Measurements from ENCODE around the gene EPHA1.
A peak's percentile ranks its signal among the peaks of the same experiment; 100 is the strongest.
"Not testable (repeated sequence)": the region's sequence is repeated elsewhere in the genome, so short reads cannot be mapped to it uniquely, and the experiment has no call there.

EPHA1 gene

GRCh38 chr7:143407287-143408251, 1.1 kb downstream of the EPHA1 start:
- CTCF ChIA-PET: interaction anchor here (0.8 to 6.4 kb wide), 17 partner anchors 9 to 394 kb away, joined by 3 to 40 read pairs (median 4); no protein-coding TSS in a partner anchor
- H3K27me3 ChIP-seq (replicated peaks in 2 of 5; ENCODE audit: control insufficient read depth in 4 of 5, insufficient read depth in 5 of 5, low read length in 4 of 5): no peaks in the 10 kb centered on the region
- POLR2A ChIA-PET: interaction anchor here (1.0 to 2.4 kb wide), 3 partner anchors 13 to 28 kb away, joined by 4 to 6 read pairs (median 6); no protein-coding TSS in a partner anchor
- peaks cover 27 to 69% (median 53%) of the 10 kb centered on the region in 4 experiments for H3K4me1 ChIP-seq (ENCODE audit: control extremely low read depth in 1 of 4, control insufficient read depth in 4 of 4, insufficient read depth in 4 of 4, low read length in 3 of 4)
- WGBS (ENCODE audit: insufficient coverage): 6% methylated on average over 10 of the region's 13 CpGs
- H3K4me3 ChIP-seq (ENCODE audit: control insufficient read depth in 1 of 7, extremely low read depth in 1 of 7, insufficient read depth in 4 of 7, low read depth in 2 of 7, low read length in 6 of 7): peak overlapping the region in 5 of 7 experiments; percentile 45 to 73 (median 68)
- H3K27ac ChIP-seq (ENCODE audit: insufficient read depth in 1 of 2, low read depth in 1 of 2, low read length in 2 of 2, poor library complexity in 1 of 2, severe bottlenecking in 2 of 2): no peak overlapping the region
- H3K9me3 ChIP-seq (ENCODE audit: control extremely low read depth in 1 of 5, control insufficient read depth in 4 of 5, insufficient read depth in 2 of 5, low read depth in 1 of 5, low read length in 4 of 5): no peaks in the 10 kb centered on the region
- H3K36me3 ChIP-seq (ENCODE audit: control insufficient read depth in 4 of 4, insufficient read depth in 4 of 4, low read length in 3 of 4): no peaks in the 10 kb centered on the region
- peak in 2 of 3 donors; percentile 51 to 58 for DNase-seq

GRCh38 chr7:143406002-143406357, 2.7 kb downstream of the EPHA1 start:
- POLR2A ChIA-PET: interaction anchor here (0.6 to 2.4 kb wide), 3 partner anchors 10 to 23 kb away, joined by 3 to 6 read pairs (median 5); no protein-coding TSS in a partner anchor
- H3K27ac ChIP-seq (ENCODE audit: insufficient read depth in 1 of 2, low read depth in 1 of 2, low read length in 2 of 2, poor library complexity in 1 of 2, severe bottlenecking in 2 of 2): no peak overlapping the region

GRCh38 chr7:143405173-143406001, 3.3 kb downstream of the EPHA1 start:
- 90% methylated on average over 8 of the region's 9 CpGs for WGBS (ENCODE audit: insufficient coverage)
- DNase-seq: no peak
- H3K27ac ChIP-seq (ENCODE audit: insufficient read depth in 1 of 2, low read depth in 1 of 2, low read length in 2 of 2, poor library complexity in 1 of 2, severe bottlenecking in 2 of 2): no peak overlapping the region
- H3K4me1 ChIP-seq (ENCODE audit: control extremely low read depth in 1 of 4, control insufficient read depth in 4 of 4, insufficient read depth in 4 of 4, low read length in 3 of 4): peaks cover 12 to 51% (median 32%) of the 10 kb centered on the region in 4 experiments
- H3K36me3 ChIP-seq (ENCODE audit: control insufficient read depth in 4 of 4, insufficient read depth in 4 of 4, low read length in 3 of 4): no peaks in the 10 kb centered on the region
- ChIA-PET CTCF (interaction anchor here (0.6 to 6.4 kb wide), 12 partner anchors 10 to 1450 kb away, joined by 3 to 40 read pairs (median 4); no protein-coding TSS in a partner anchor), POLR2A (interaction anchor here (0.6 to 2.4 kb wide), 3 partner anchors 10 to 23 kb away, joined by 3 to 6 read pairs (median 5); no protein-coding TSS in a partner anchor)
- H3K4me3 ChIP-seq (ENCODE audit: control insufficient read depth in 1 of 7, extremely low read depth in 1 of 7, insufficient read depth in 4 of 7, low read depth in 2 of 7, low read length in 6 of 7): no peak overlapping the region
- H3K9me3 ChIP-seq (ENCODE audit: control extremely low read depth in 1 of 5, control insufficient read depth in 4 of 5, insufficient read depth in 2 of 5, low read depth in 1 of 5, low read length in 4 of 5): no peaks in the 10 kb centered on the region
- H3K27me3 ChIP-seq (replicated peaks in 2 of 5; ENCODE audit: control insufficient read depth in 4 of 5, insufficient read depth in 5 of 5, low read length in 4 of 5): no peaks in the 10 kb centered on the region

More at GRCh38 chr7:143406002-143406357, 2.7 kb downstream of the EPHA1 start:
- Histone ChIP-seq H3K27me3 (replicated peaks in 2 of 5; ENCODE audit: control insufficient read depth in 4 of 5, insufficient read depth in 5 of 5, low read length in 4 of 5) (no peaks in the 10 kb centered on the region), H3K4me3 (ENCODE audit: control insufficient read depth in 1 of 7, extremely low read depth in 1 of 7, insufficient read depth in 4 of 7, low read depth in 2 of 7, low read length in 6 of 7) (no peak overlapping the region), H3K4me1 (ENCODE audit: control extremely low read depth in 1 of 4, control insufficient read depth in 4 of 4, insufficient read depth in 4 of 4, low read length in 3 of 4) (peaks cover 15 to 56% (median 38%) of the 10 kb centered on the region in 4 experiments), H3K9me3 (ENCODE audit: control extremely low read depth in 1 of 5, control insufficient read depth in 4 of 5, insufficient read depth in 2 of 5, low read depth in 1 of 5, low read length in 4 of 5) (no peaks in the 10 kb centered on the region), H3K36me3 (ENCODE audit: control insufficient read depth in 4 of 4, insufficient read depth in 4 of 4, low read length in 3 of 4) (no peaks in the 10 kb centered on the region)
- no peak for DNase-seq
- CTCF ChIA-PET: interaction anchor here (0.7 to 6.4 kb wide), 9 partner anchors 8 to 28 kb away, joined by 3 to 40 read pairs (median 5); no protein-coding TSS in a partner anchor
- WGBS (ENCODE audit: insufficient coverage): 60% methylated on average over 1 of the region's 3 CpGs

GRCh38 chr7:143402233-143402632, 6.4 kb downstream of the EPHA1 start:
- CTCF ChIA-PET: interaction anchor here (0.9 to 5.4 kb wide), 3 partner anchors 10 to 78 kb away, joined by 3 to 30 read pairs (median 6); no protein-coding TSS in a partner anchor
- H3K27me3 ChIP-seq (replicated peaks in 2 of 5; ENCODE audit: control insufficient read depth in 4 of 5, insufficient read depth in 5 of 5, low read length in 4 of 5); DNase-seq; H3K9me3 ChIP-seq (ENCODE audit: control extremely low read depth in 1 of 5, control insufficient read depth in 4 of 5, insufficient read depth in 2 of 5, low read depth in 1 of 5, low read length in 4 of 5); H3K4me3 ChIP-seq (ENCODE audit: control insufficient read depth in 1 of 7, extremely low read depth in 1 of 7, insufficient read depth in 4 of 7, low read depth in 2 of 7, low read length in 6 of 7); POLR2A ChIA-PET; H3K27ac ChIP-seq (ENCODE audit: insufficient read depth in 1 of 2, low read depth in 1 of 2, low read length in 2 of 2, poor library complexity in 1 of 2, severe bottlenecking in 2 of 2): not testable (repeated sequence)
- peaks cover 0 to 13% (median 3%) of the 10 kb centered on the region in 4 experiments for H3K36me3 ChIP-seq (ENCODE audit: control insufficient read depth in 4 of 4, insufficient read depth in 4 of 4, low read length in 3 of 4)
- H3K4me1 ChIP-seq (ENCODE audit: control extremely low read depth in 1 of 4, control insufficient read depth in 4 of 4, insufficient read depth in 4 of 4, low read length in 3 of 4): peaks cover 3 to 24% (median 6%) of the 10 kb centered on the region in 4 experiments
- no CpG with 5 or more reads among the region's 4 CpGs for WGBS (ENCODE audit: insufficient coverage)

- Histone ChIP-seq H3K9me3 (ENCODE audit: control extremely low read depth in 1 of 5, control insufficient read depth in 4 of 5, insufficient read depth in 2 of 5, low read depth in 1 of 5, low read length in 4 of 5) (no peaks in the 10 kb centered on the region), H3K36me3 (ENCODE audit: control insufficient read depth in 4 of 4, insufficient read depth in 4 of 4, low read length in 3 of 4) (peaks cover 0 to 14% (median 3%) of the 10 kb centered on the region in 4 experiments), H3K27ac (ENCODE audit: insufficient read depth in 1 of 2, low read depth in 1 of 2, low read length in 2 of 2, poor library complexity in 1 of 2, severe bottlenecking in 2 of 2) (no peak overlapping the region), H3K4me3 (ENCODE audit: control insufficient read depth in 1 of 7, extremely low read depth in 1 of 7, insufficient read depth in 4 of 7, low read depth in 2 of 7, low read length in 6 of 7) (no peak overlapping the region), H3K27me3 (replicated peaks in 2 of 5; ENCODE audit: control insufficient read depth in 4 of 5, insufficient read depth in 5 of 5, low read length in 4 of 5) (no peaks in the 10 kb centered on the region), H3K4me1 (ENCODE audit: control extremely low read depth in 1 of 4, control insufficient read depth in 4 of 4, insufficient read depth in 4 of 4, low read length in 3 of 4) (peaks cover 0 to 19% (median 9%) of the 10 kb centered on the region in 4 experiments)
- POLR2A ChIA-PET: no interaction called here
- DNase-seq: no peak
- CTCF ChIA-PET: interaction anchor here (1.3 to 5.4 kb wide), 4 partner anchors 9 to 30 kb away, joined by 3 to 30 read pairs (median 8); no protein-coding TSS in a partner anchor
- over 99% methylated on average over 12 of the region's 12 CpGs for WGBS (ENCODE audit: insufficient coverage)
These were observed 7.4 kb downstream of the EPHA1 start for GRCh38 chr7:143401265-143401664.

- WGBS (ENCODE audit: insufficient coverage): 94% methylated on average over 11 of the region's 20 CpGs
- POLR2A ChIA-PET: no interaction called here
- peaks cover 0 to 14% (median 3%) of the 10 kb centered on the region in 4 experiments for H3K36me3 ChIP-seq (ENCODE audit: control insufficient read depth in 4 of 4, insufficient read depth in 4 of 4, low read length in 3 of 4)
- H3K27me3 ChIP-seq (replicated peaks in 2 of 5; ENCODE audit: control insufficient read depth in 4 of 5, insufficient read depth in 5 of 5, low read length in 4 of 5): no peaks in the 10 kb centered on the region
- peaks cover 0 to 22% (median 21%) of the 10 kb centered on the region in 4 experiments for H3K4me1 ChIP-seq (ENCODE audit: control extremely low read depth in 1 of 4, control insufficient read depth in 4 of 4, insufficient read depth in 4 of 4, low read length in 3 of 4)
- no peak for DNase-seq
- no peak overlapping the region for H3K4me3 ChIP-seq (ENCODE audit: control insufficient read depth in 1 of 7, extremely low read depth in 1 of 7, insufficient read depth in 4 of 7, low read depth in 2 of 7, low read length in 6 of 7)
- no peaks in the 10 kb centered on the region for H3K9me3 ChIP-seq (ENCODE audit: control extremely low read depth in 1 of 5, control insufficient read depth in 4 of 5, insufficient read depth in 2 of 5, low read depth in 1 of 5, low read length in 4 of 5)
- no peak overlapping the region for H3K27ac ChIP-seq (ENCODE audit: insufficient read depth in 1 of 2, low read depth in 1 of 2, low read length in 2 of 2, poor library complexity in 1 of 2, severe bottlenecking in 2 of 2)
- CTCF ChIA-PET: interaction anchor here (3.0 kb wide), 1 partner anchor 16 kb away, joined by 9 read pairs; no protein-coding TSS in a partner anchor
These were observed 9.0 kb downstream of the EPHA1 start for GRCh38 chr7:143399642-143400041.

All from common myeloid progenitor, CD34-positive (primary cell).